ENCODE results near the gene SCGN.

DNA sequence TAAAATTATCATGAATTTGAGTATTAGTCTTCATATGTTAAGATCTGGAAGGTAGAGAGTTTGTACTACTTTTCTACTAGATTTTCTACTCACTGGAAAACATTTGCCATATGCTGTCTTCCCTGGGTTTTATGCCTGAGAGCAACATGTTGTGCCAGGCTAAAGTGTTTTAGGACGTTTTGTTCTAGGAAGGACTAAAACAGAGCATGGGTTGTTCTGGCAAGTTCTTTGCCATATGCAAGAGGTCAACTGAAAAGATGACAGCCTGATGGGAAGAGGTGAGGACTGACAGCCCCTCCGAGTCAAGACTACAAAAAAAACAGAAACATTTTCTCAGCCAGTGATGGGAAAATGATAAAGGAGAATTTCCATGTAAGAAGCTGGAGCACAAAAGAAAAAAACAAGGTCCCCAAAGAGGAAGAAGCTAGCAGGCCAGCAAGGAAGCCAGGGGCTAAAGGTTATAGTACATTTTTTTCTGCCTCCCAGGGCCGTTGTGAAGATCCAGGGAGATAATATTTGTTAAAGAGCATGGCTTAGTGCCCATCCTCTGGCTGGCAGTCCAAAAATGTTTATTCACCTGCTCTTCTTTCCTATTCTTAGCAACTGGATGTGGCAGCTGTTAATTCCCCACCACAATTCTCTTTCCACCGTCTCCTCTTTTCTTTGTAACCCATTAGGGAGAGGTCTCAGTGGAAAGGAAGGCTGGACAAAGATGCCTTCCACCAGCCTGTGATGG is 7.8 kb downstream of the SCGN start:
- TF ChIP-seq GATA2 (IDR thresholded peaks at IDR 0.05; ENCODE audit: low read depth, low read length), result no peak
- no peak for TF ChIP-seq GATA3 (IDR thresholded peaks at IDR 0.05; ENCODE audit: low read depth, low read length)
